Chondrocyte (in vitro differentiated cells): Measurements from ENCODE around the gene PPIE. TPM values are rescaled to one million over a fixed set of nuclear protein-coding genes. Genes with fewer than 3 reads are reported as not detected.

Experiments used
- DNase-seq: peaks from one replicate; pipeline ENCODE4 v3.0.0; 2021; ENCODE audit warnings: mixed read lengths, low spot score
- H3K27ac Mint-ChIP-seq: one replicate; pipeline ENCODE4 v1.8.0; 2021; ENCODE audit warnings: mild to moderate bottlenecking, moderate library complexity, mixed read lengths; ENCODE audit not compliant: unreplicated experiment
- H3K27me3 Mint-ChIP-seq: 2 replicates; pipeline ENCODE4 v1.8.0; 2021; ENCODE audit warnings: low read depth, mixed read lengths
- H3K36me3 Mint-ChIP-seq: 2 replicates; pipeline ENCODE4 v1.8.0; 2021; ENCODE audit warnings: low read depth, mixed read lengths
- H3K4me1 Mint-ChIP-seq: 2 replicates; pipeline ENCODE4 v1.8.0; 2021; ENCODE audit warnings: low read depth, mild to moderate bottlenecking, mixed read lengths
- H3K4me3 Mint-ChIP-seq: one replicate; pipeline ENCODE4 v1.8.0; 2021; ENCODE audit warnings: mild to moderate bottlenecking, moderate library complexity, mixed read lengths; ENCODE audit not compliant: unreplicated experiment
- H3K9me3 Mint-ChIP-seq: 2 replicates; pipeline ENCODE4 v1.8.0; 2021; ENCODE audit warnings: low read depth, mixed read lengths
- long read RNA-seq: library from polyadenylated mRNA; stranded (forward); transcript quantifications from one replicate; pipeline ENCODE4 v2.0.0, GENCODE V29; 2021
- total RNA-seq: library from RNA; stranded (reverse); gene quantifications from 3 replicates; pipeline ENCODE4 v1.2.1, GENCODE V29; 2021
- TF ChIP-seq, protein P1 (sequence below): fragments of 200-600 bp; sonication (generic); IDR thresholded peaks from 2 replicates; pipeline ENCODE4 v1.5.0; 2021; ENCODE audit warnings: antibody characterized with exemption, mild to moderate bottlenecking, moderate library complexity

PPIE gene
- total RNA-seq: 31.5 to 32.7 TPM (median 32.6 TPM) in 3 replicates
- long read RNA-seq, transcript PPIE-201 (10 exons, 1,277 nt): major isoform, 58 of 95 reads
- long read RNA-seq, partial matches to known transcripts: 20 of 95 reads
- long read RNA-seq, other reads (novel, unspliced or antisense): 15 of 95 reads

DNA sequence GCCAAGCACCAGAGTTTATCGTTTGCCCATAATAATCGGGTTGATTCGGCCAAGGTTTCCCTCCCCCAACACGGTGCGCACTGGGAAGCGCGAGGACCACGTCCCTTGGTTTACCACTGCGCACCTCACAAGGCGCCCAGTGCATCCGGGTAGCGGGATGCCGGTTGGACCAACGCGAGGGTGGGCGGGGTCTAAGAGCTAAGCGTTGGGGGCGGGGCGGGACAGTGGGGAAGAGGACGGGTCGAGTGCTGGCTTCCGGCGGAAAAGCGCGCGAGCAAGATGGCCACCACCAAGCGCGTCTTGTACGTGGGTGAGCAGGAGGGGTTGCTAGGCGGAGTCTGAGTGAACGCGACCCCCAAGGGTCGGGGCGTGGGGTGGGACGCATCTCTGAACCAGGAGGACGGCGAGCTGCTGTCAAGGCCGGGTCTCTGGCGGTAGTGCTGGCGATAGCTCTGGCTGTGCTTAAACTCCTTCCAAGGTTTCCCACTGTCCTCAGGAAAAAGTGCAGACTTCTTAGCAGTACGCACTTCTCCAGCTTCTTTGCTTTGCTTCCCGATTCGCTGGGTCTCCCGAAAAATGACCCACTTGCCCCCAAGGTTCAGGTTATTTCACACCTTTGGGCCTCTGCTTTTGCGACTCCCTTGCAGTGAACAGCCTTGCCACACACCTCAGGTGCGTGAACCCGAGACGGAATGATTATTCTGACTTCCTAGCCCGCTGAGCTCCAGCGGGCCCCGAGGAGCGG lies at the start of gene PPIE:
Gene PPIE (plus strand): TSS at position 261 of the 745 bp plus-strand sequence. CDS start 19 bp downstream, at position 280.
- H3K27ac Mint-ChIP-seq: peak within 1 kb of the TSS; percentile 88
- DNase-seq: no peak
- TF ChIP-seq, protein P1, sequence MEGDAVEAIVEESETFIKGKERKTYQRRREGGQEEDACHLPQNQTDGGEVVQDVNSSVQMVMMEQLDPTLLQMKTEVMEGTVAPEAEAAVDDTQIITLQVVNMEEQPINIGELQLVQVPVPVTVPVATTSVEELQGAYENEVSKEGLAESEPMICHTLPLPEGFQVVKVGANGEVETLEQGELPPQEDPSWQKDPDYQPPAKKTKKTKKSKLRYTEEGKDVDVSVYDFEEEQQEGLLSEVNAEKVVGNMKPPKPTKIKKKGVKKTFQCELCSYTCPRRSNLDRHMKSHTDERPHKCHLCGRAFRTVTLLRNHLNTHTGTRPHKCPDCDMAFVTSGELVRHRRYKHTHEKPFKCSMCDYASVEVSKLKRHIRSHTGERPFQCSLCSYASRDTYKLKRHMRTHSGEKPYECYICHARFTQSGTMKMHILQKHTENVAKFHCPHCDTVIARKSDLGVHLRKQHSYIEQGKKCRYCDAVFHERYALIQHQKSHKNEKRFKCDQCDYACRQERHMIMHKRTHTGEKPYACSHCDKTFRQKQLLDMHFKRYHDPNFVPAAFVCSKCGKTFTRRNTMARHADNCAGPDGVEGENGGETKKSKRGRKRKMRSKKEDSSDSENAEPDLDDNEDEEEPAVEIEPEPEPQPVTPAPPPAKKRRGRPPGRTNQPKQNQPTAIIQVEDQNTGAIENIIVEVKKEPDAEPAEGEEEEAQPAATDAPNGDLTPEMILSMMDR: no peak
- H3K4me1 Mint-ChIP-seq: peaks cover 25% of the 10 kb centered on the region
- H3K36me3 Mint-ChIP-seq: peaks cover 9% of the 10 kb centered on the region
- peak within 1 kb of the TSS; percentile 93 for H3K4me3 Mint-ChIP-seq
- H3K9me3 Mint-ChIP-seq: no peaks in the 10 kb centered on the region
- H3K27me3 Mint-ChIP-seq: peaks cover 10% of the 10 kb centered on the region

DNA sequence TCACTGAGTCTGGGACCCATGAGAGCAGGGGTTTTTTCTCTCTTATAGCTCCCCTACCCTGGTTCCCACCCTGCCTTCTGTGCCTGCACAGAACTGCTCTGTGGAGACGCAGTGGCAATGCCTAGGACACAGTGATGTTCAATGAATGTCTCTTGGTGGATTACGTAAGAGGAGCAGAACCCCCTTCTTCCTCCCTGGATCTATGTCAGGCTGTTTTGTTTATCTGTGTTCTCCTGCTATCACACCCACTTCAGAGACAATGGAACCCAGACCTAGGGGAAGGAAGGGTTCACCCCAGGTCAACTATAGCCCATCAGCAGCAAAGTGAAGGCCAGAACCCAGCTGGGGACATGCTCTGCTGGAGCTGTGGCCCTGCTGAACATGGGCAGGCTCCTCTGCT lies 49.5 kb upstream of the PPIE start:
- Mint-ChIP-seq H3K36me3 (no peaks in the 10 kb centered on the region), H3K27me3 (peaks cover 68% of the 10 kb centered on the region)
- TF ChIP-seq, protein P1: no peak

DNA sequence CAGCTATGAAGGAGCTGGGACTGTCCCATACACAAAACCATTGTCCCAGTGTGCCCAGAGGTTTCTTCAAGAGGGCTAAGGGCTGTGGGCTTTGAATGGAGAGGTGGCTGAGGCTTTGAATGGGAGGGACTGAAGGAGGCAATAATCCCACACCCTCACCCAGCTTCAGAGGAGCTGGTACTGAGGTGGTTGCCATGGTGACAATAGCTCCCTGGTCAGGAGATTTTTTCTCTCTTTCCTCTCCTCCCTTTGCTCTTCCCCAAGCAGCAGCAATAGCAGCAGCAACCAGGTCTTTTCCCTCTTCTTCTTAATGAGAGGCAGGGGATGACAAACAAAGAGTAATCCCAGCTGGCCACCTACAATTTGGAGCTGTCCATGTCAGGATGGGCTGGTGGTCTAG lies 49.0 kb upstream of the PPIE start:
- DNase-seq: no peak
- Mint-ChIP-seq H3K27ac (no peak overlapping the region), H3K4me3 (no peak overlapping the region), H3K4me1 (peaks cover 12% of the 10 kb centered on the region), H3K36me3 (no peaks in the 10 kb centered on the region), H3K27me3 (peaks cover 69% of the 10 kb centered on the region), H3K9me3 (no peaks in the 10 kb centered on the region)
- TF ChIP-seq, protein P1: no peak

More for the DNA sequence above, 49.5 kb upstream of the PPIE start:
- DNase-seq: peak; percentile 36
- H3K9me3 Mint-ChIP-seq: no peaks in the 10 kb centered on the region
- no peak overlapping the region for H3K4me3 Mint-ChIP-seq
- H3K4me1 Mint-ChIP-seq: peaks cover 12% of the 10 kb centered on the region
- no peak overlapping the region for H3K27ac Mint-ChIP-seq

DNA sequence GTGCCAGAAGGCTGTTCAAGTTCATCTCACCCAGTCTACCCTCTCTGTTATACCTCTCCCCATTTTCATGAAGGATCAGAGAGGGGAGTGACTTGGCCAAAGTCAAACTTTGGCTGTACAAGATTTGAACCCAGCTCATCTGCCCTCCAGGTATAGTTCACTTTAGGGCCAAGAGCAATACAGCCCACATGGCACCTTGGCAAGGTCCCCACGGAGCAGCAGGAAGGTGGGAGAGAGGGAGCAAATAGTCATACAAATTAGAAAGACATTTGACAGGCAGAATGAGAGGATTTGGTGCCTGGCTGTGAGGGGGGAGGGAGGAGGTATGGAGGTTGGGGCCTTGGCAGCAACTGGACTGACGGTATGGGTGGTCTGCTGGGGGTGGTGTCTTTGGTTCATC lies 48.5 kb upstream of the PPIE start:
- H3K9me3 Mint-ChIP-seq: no peaks in the 10 kb centered on the region
- DNase-seq: no peak
- no peak overlapping the region for H3K27ac Mint-ChIP-seq
- peak overlapping the region; percentile 16 for H3K4me3 Mint-ChIP-seq
- H3K36me3 Mint-ChIP-seq: no peaks in the 10 kb centered on the region
- TF ChIP-seq, protein P1: no peak
- H3K4me1 Mint-ChIP-seq: peaks cover 12% of the 10 kb centered on the region
- H3K27me3 Mint-ChIP-seq: peaks cover 70% of the 10 kb centered on the region

DNA sequence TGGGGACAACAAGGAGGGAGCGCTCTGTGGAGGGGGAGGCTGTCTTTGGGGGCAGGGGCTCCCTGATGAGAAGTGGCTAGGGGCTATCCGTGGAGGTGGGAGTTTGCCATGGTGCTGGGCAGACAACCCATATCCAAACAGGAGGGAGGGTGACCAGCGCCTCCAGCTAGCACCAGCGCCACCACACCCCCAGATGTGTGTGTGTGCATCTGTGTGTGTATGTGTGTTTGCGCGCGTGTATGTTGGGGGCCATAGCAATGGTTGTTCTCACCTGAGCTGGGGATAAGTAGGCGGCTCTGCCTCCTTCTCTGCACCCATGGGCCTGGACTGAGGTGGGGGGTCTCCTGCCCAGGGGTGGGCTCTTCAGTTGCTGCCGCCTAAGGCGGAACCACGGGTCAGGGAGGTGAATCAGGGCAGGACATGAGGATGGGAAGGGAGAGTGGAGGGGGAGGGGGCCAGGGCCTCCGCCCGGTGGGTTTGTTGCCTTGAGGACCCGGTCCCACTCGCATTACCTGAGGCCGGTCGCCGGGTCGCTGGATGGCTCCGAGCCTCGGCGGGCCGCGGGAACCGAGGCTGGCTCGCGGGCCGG lies 47.8 kb upstream of the PPIE start:
- Mint-ChIP-seq H3K27ac (no peak overlapping the region), H3K9me3 (no peaks in the 10 kb centered on the region), H3K27me3 (peaks cover 74% of the 10 kb centered on the region), H3K4me3 (peak overlapping the region; percentile 25), H3K4me1 (peaks cover 12% of the 10 kb centered on the region), H3K36me3 (no peaks in the 10 kb centered on the region)
- TF ChIP-seq, protein P1: no peak
- peak; percentile 79 for DNase-seq
